ENCODE data around the gene SIRPA.

SIRPA gene

DNA sequence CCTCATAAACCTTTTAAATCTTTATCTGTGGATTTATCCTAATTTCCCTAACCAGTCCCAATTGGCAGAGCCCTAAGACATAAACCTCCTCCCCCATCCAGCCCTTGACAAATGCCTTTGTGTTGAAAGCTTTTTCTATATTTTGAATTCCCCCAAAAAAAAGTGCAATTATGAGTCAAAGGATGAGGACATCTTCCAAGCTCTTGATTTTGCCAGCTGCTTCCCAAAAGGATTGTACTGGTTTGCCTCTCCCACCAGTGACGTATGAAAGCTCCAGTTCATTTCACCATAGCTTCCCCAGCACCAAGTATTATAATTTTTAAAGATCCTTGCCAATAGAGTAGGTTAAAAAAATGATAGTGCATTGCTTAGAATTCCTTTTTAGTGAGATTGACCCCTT is 38.9 kb downstream of the SIRPA start:
- H3K4me3 ChIP-seq (ENCODE audit: low read depth, low read length): no peak overlapping the region
- TF ChIP-seq, protein P1, sequence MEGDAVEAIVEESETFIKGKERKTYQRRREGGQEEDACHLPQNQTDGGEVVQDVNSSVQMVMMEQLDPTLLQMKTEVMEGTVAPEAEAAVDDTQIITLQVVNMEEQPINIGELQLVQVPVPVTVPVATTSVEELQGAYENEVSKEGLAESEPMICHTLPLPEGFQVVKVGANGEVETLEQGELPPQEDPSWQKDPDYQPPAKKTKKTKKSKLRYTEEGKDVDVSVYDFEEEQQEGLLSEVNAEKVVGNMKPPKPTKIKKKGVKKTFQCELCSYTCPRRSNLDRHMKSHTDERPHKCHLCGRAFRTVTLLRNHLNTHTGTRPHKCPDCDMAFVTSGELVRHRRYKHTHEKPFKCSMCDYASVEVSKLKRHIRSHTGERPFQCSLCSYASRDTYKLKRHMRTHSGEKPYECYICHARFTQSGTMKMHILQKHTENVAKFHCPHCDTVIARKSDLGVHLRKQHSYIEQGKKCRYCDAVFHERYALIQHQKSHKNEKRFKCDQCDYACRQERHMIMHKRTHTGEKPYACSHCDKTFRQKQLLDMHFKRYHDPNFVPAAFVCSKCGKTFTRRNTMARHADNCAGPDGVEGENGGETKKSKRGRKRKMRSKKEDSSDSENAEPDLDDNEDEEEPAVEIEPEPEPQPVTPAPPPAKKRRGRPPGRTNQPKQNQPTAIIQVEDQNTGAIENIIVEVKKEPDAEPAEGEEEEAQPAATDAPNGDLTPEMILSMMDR (IDR thresholded peaks at IDR 0.05; ENCODE audit: insufficient read depth, low read depth, low read length, missing control alignments): no peak
- DNase-seq (ENCODE audit: low read depth): no peak

DNA sequence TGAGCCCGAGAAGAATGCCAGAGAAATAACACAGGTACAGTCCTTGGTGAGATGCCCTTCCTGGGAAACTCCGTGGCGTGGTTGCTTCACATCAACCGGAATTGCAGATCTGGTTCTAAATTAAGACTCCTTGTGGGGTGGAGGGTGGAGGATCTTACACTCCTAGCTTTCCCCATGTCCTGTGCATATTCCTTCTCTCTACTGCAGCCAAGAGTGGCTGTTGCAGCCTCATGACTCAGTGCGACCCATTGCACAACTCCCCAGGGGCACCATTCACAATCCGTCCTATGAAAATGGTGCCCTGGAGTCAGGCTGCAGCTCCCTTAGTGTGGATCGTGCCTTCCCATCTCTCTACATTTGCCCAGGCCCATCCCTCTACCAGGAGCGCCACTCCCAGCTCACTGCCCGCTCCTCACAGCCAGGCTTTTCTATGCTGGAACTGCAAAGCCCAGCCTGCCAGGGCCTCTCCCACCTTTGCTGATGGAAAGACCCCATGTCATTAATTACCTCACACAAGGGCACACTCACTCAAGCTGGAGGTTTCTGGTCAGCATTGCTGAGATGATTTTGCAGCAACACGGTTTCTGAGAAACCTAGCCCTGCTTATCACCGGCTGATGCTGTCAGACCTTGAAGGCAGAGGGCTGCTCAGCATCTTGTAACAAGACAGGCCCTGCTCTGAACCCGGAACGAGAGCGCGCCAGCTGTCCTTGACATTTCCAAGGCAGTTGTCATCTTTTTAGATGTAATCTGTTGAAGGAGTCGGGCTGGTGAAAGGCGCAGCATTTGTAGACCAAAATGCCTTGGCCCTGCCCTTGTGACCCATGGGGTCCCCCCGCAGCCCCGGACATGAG is 39.7 kb downstream of the SIRPA start:
- DNase-seq (ENCODE audit: low read depth): no peak
- TF ChIP-seq, protein P1 (IDR thresholded peaks at IDR 0.05; ENCODE audit: insufficient read depth, low read depth, low read length, missing control alignments): no peak
- no peak overlapping the region for H3K4me3 ChIP-seq (ENCODE audit: low read depth, low read length)

DNA sequence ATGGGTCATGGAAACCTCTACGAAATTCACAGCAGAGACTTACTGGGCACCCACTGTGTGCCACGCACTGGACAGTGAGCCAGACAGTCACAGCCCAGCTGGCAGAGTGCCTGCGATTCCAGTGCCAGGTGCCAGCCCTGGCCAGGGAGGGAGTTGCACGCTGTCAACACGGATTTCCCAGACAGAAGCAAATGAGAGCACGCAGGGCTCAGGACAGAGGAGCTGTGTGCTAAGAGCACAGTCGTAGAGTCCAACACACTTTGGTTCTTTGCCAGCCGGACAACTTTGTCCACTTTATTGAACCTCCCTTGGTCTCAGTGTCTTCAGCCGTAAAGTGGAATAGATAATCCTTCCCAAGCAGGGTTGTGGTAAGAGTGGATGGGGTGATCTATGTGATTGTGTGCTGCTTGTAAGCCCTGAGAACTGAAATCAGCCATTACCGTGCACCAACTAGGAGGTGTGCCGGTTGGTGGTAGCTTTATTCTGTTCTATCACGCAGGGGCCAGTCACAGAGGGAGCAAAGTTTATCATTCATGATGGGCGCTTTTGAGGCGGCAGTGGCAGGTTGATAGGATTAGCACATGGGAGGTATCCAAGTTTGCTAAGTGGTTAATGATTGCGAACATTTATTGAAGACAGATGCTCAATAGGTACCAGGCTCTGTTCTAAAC is 40.6 kb downstream of the SIRPA start:
- DNase-seq (ENCODE audit: low read depth): no peak
- no peak overlapping the region for H3K4me3 ChIP-seq (ENCODE audit: low read depth, low read length)

DNA sequence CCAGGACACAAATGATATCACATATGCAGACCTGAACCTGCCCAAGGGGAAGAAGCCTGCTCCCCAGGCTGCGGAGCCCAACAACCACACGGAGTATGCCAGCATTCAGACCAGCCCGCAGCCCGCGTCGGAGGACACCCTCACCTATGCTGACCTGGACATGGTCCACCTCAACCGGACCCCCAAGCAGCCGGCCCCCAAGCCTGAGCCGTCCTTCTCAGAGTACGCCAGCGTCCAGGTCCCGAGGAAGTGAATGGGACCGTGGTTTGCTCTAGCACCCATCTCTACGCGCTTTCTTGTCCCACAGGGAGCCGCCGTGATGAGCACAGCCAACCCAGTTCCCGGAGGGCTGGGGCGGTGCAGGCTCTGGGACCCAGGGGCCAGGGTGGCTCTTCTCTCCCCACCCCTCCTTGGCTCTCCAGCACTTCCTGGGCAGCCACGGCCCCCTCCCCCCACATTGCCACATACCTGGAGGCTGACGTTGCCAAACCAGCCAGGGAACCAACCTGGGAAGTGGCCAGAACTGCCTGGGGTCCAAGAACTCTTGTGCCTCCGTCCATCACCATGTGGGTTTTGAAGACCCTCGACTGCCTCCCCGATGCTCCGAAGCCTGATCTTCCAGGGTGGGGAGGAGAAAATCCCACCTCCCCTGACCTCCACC is 42.2 kb downstream of the SIRPA start:
- H3K4me3 ChIP-seq (ENCODE audit: low read depth, low read length): no peak overlapping the region
- TF ChIP-seq, protein P1 (IDR thresholded peaks at IDR 0.05; ENCODE audit: insufficient read depth, low read depth, low read length, missing control alignments): no peak
- no peak for DNase-seq (ENCODE audit: low read depth)

More for the DNA sequence above, 40.6 kb downstream of the SIRPA start:
- TF ChIP-seq, protein P1 (IDR thresholded peaks at IDR 0.05; ENCODE audit: insufficient read depth, low read depth, low read length, missing control alignments): no peak

DNA sequence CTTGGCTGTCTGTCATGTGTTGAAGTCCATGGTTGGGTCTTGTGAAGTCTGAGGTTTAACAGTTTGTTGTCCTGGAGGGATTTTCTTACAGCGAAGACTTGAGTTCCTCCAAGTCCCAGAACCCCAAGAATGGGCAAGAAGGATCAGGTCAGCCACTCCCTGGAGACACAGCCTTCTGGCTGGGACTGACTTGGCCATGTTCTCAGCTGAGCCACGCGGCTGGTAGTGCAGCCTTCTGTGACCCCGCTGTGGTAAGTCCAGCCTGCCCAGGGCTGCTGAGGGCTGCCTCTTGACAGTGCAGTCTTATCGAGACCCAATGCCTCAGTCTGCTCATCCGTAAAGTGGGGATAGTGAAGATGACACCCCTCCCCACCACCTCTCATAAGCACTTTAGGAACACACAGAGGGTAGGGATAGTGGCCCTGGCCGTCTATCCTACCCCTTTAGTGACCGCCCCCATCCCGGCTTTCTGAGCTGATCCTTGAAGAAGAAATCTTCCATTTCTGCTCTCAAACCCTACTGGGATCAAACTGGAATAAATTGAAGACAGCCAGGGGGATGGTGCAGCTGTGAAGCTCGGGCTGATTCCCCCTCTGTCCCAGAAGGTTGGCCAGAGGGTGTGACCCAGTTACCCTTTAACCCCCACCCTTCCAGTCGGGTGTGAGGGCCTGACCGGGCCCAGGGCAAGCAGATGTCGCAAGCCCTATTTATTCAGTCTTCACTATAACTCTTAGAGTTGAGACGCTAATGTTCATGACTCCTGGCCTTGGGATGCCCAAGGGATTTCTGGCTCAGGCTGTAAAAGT is 43.5 kb downstream of the SIRPA start:
- no peak for DNase-seq (ENCODE audit: low read depth)
- H3K4me3 ChIP-seq (ENCODE audit: low read depth, low read length): no peak overlapping the region
- TF ChIP-seq, protein P1 (IDR thresholded peaks at IDR 0.05; ENCODE audit: insufficient read depth, low read depth, low read length, missing control alignments): no peak

DNA sequence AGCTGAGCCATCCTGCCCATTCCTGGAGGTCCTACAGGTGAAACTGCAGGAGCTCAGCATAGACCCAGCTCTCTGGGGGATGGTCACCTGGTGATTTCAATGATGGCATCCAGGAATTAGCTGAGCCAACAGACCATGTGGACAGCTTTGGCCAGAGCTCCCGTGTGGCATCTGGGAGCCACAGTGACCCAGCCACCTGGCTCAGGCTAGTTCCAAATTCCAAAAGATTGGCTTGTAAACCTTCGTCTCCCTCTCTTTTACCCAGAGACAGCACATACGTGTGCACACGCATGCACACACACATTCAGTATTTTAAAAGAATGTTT is 44.0 kb downstream of the SIRPA start:
- TF ChIP-seq, protein P1 (IDR thresholded peaks at IDR 0.05; ENCODE audit: insufficient read depth, low read depth, low read length, missing control alignments): no peak
- H3K4me3 ChIP-seq (ENCODE audit: low read depth, low read length): no peak overlapping the region
- DNase-seq (ENCODE audit: low read depth): no peak
